C1 segment of cervical spinal cord (tissue), 14 donors: ENCODE data around the gene TIGD6.
A peak's percentile ranks its signal among the peaks of the same experiment; 100 is the strongest.
"Not testable (repeated sequence)": the region's sequence is repeated elsewhere in the genome, so short reads cannot be mapped to it uniquely, and the experiment has no call there.

Source experiments
- DNase-seq, 14 donors: peaks; one replicate each; lab custom pipeline; 2025; lab: John Stamatoyannopoulos, UW

TIGD6 gene

DNA sequence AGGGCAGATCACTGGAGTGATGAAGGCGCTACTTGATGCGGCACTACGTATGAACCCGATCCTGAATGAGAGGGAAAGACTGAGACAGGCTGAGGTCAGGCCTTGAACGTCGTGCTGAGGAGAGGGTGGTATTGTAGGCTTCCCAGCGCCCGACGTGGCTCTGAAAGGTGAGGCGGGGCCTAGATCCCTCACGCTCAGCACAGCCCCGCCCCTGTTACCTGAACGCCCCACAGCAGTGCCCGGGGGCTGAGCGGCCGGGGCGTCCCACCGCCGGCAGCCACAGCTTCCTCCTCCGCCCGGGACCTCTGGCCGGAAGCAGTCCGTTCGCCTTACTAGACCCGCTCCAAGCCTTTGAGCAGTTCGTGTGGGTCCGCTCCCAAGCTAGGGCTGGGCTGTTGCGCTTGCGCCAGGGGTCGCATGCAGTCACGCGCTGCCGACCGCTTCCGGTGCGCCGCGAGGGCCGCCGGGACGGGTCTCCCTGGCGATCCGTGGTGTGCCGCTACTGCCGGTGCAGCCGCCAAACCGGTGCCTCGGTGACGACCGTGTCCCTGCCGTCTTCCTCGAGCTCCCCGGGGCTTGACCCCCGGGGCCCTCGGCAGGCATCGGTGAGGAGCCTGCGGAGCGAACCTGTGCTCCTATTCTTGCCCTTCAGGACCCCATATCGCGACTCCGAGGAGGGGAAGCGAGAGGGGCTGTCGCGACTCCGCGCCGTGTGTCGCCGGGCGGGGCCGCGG lies at the start of gene TIGD6, which contains the start of gene HMGXB3:
TIGD6 (minus strand) TSS at position 399 of the 734 bp plus-strand sequence. CDS start 4,306 bp downstream, outside the sequence.
HMGXB3 (plus strand) TSS at position 484 of the 734 bp plus-strand sequence. CDS start 4,114 bp downstream, outside the sequence.
- peak; percentile 48 to 94 (median 90) for DNase-seq

- no peak for DNase-seq
Observed at GRCh38 chr5:150046031-150046430, 45.6 kb upstream of the TIGD6 start.

GRCh38 chr5:150045549-150045948 lies 45.1 kb upstream of the TIGD6 start:
- DNase-seq, result no peak

DNA sequence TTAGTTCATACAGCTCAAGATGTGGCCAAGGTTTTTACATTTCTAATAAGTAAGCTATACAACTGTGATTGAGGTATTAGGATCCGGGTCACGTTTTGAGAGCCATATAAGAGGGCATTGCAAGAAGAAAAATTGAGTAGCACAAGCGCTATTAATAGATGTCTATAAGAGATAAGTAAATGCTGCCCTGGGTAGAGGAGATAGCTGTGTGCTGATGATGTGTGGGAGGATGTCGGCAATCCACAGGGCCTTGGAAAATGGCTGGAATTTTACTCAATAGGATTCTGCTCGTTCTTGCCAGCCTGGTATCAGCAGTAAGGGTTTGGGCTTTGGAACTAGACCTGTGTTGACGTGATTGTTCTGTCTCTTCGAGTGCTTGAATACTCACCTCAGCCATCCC lies 44.3 kb upstream of the TIGD6 start:
- DNase-seq, result no peak

- no peak for DNase-seq
Observed at GRCh38 chr5:150044329-150044681, 43.9 kb upstream of the TIGD6 start.

DNA sequence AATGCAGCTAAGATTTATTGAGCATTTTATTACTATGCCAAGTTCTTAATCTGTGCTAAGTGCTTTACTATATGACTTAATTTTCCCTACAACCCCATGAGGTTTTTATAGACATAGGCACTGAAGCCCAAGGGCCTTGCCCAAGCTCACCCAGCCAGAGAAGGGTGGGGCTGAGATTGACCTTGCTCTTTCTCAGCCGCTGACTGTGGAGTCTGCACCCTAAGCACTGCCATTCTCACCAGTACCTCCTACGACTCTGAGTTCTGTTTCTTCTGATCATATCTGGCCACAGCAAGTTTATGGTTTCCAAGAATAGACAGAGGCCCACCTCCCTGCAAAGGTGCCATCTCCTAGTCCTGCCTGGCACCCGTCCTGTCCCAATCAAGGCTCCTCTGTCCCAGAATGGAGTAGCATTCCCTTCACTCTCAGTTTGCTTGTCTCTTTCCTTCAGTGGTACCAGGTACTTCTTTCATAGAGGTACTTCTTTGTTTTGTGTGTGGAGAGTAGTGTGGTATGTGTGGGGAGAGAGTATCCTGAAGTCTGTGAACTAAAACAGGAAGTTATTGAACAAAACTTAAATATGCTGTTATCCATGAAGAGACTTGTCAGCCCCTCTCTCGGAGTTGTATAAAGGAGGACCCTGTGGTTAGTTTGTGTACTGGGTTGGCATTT lies 43.3 kb upstream of the TIGD6 start:
- no peak for DNase-seq

DNA sequence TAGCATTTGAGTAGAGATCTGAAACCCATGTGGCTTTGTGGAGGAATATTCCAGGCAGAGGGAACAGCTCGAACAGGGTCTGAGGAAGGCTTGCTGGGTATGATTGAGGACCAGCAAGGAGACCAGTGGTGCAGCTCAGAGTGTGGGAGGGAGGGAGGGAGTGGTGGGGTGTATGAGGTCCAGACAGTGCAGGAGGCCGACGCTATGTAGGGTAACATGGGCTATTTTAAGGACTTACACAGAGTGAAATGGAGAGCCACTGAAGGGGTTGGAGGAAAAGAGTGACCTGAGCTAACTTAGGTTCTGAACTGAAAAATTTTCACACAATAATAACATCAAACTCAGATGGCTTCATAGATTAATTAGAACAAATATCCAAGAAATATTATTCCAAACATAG lies 42.0 kb upstream of the TIGD6 start:
- DNase-seq, result no peak

DNA sequence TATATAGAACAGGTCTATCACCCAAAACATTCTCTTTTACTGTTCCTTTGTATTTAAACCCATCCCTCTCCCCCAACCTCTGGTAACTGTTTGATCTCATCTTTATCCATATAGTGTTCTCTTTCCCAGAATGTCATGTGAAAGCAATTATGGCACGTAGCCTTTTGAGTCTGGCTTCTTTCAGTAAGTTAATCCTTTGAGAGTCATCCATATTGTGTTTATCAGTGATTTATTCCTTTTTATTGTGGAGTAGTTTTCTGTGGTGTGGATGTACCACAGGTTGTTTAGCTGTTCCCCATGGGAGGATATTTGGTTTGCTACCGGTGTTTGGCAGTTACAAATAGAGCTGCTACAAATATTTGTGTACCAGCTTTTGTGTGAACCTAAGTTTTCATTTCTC lies 38.1 kb upstream of the TIGD6 start:
- DNase-seq, result no peak

- no peak for DNase-seq
Observed at GRCh38 chr5:150036513-150036912, 36.1 kb upstream of the TIGD6 start.

DNA sequence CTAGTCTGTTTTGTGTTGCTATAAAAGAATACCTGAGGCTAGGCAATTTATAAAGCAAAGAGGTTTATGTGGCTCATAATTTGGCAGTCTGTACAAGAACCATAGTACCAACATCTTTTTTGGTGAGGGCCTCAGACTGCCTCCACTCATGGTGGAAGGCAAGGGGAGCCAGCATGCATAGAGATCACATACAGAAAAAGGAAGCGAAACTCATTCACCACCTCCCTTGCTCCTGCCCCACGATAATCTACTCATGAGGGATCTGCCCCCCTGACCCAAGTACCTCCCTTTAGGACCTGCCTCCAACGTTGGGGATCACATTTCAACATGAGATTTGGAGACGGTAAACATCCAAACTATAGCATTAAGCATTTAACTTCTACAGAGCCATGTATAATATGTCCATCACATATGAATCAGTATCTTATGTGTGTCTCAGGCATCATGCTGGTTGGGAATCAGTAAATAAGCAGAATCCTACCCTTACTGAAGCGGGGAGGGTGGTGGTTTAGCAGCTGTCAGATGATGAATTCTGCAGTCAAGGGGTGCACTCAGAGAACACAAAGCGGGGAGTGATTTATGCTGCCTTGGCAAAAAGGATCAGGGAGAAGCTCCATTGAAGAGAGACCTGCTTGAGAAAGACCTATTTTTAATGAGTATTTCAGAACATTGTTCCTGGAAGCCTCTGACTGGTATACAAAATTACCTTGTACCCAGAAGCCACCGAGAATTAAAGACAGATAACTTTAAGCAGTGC lies 34.9 kb upstream of the TIGD6 start:
- DNase-seq, result no peak

- DNase-seq, result no peak
Observed at GRCh38 chr5:150034662-150035061, 34.2 kb upstream of the TIGD6 start.

DNA sequence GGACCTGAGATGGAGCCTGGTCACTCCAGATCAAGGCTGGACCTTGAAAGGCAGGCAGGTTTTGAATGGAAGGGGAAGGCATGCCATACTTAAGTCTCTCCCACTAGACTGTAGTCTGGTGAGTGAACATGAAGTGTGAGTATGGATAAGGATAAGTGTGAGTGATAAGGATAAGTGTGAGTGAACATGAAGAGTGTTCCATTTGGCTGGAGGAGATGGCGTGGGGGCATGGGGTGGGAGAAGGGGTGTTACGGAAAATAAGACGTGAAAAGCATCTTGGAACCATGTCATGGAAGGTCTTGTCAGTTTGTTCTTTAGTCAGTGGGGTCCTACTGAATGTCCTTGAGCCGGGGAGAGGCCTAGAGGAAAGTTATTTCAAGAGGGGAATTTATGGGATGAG lies 32.9 kb upstream of the TIGD6 start:
- DNase-seq, result no peak

GRCh38 chr5:150028047-150028446 lies 27.6 kb upstream of the TIGD6 start:
- not testable (repeated sequence) for DNase-seq

DNA sequence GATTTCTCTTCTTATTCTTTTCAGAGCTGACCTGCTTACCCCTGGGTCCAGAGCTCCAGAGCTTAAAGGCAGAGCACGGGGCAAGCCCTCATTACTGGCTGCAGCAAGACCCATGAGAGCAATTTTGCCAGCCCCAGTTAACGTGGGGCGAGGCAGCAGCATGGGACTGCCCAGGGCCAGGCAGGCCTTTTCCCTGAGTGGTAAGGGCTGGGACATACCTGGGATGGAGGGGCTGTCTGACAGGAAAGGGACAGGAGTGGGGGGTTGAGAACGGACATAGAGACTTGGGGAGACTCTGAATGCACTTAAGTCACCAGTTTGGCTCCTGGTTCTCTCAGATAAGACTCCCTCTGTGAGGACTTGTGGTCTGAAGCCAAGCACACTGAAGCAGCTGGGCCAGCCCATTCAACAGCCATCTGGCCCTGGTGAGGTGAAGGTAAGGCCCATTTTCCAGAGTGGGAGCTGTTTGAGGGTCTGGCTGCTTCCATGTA lies 26.3 kb upstream of the TIGD6 start:
- peak in 1 of 14 donors; percentile 4 for DNase-seq

DNA sequence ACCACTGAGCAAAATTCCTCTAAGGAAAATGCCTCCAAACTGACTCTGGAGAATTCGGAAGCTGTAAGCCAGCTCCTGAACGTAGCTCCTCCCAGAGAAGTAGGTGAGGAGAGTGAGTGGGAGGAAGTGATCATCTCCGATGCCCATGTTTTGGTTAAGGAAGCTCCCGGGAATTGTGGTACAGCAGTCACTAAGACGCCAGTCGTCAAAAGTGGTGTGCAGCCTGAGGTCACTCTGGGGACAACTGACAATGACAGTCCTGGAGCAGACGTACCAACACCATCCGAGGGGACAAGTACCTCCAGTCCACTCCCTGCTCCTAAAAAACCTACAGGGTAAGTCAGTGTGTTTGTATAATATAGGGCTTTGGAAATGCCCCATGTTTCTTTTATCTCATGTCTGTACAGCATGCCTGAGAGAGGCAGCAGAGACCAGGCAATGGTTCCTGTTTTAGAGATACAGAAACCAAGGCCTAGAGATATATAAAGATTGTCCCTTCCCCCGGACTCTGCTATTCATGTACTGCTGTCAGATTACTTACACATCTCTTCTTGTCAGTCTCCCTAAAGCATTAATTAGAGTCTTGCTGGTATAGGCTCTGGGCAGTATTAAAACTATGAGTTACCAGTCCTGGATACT lies 24.0 kb upstream of the TIGD6 start:
- no peak for DNase-seq

GRCh38 chr5:150023136-150023535 lies 22.7 kb upstream of the TIGD6 start:
- DNase-seq, result no peak

DNA sequence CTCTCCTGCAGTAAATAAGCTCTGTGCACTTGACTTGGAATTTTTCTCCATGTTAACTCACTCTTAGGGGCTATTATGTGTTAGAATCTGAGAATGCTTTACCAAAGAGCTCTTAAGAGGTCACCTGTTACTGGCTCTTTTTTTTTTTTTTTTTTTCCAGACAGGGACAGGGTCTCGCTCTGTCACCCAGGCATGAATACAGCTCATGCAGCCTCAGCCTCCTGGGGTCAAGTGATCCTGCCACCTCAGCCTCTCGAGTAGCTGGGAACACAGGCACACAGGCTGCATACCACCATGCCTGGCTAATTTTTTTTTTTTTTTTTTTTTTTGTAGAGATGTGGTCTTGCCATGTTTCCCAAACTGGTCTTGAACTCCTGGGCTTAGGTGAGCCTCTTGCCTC lies 22.2 kb upstream of the TIGD6 start:
- no peak for DNase-seq

DNA sequence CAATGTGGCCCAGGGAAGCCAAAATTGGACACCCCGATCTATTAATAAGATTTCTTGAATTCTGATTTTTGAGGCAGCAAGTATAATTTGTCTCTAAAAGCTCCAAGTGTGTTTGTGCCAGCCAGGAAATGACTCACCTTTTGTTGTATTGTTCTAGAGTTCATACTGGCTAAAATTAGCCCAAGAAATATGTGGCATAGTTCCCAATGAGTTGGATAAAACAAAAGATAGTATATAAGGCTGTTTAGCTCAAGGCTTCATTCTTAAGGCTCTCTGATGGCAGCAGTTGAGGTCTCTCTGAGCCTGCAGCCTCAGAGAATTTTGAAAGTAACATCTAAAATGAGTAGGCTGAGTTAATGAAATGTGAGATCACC lies 21.7 kb upstream of the TIGD6 start:
- peak in 1 of 14 donors; percentile 32 for DNase-seq

DNA sequence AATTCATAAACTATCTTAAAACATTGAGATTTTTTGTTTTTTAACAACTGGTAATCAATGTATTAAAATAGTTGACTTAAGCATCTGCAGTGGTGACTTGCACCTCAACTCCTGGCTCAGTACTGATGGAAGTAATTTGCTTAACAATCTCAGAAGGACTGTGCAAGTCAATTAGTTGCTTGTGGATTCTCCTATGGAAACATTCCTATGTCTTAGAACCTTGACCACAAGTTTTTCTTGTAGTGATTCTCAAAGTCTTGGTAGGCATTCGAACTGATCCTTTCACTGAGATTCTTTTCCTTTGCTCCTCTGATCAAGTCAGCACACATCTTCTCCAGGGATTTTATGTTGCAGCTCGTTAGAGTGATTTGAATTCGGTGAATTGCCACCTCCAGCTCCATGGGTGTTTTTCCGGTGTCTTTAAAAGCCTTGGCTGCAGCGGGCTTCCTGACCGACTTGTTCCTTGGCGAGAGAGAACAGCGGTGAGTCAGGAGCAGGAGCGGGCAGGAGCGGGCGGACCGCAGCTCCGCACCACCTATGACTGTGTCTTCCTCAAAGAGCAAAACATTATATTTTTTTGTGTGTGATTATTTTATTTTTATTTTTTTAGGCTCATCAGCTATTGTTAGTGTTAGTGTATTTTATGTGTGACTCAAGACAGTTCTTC lies 21.2 kb upstream of the TIGD6 start:
- peak in 1 of 14 donors; percentile 32 for DNase-seq

DNA sequence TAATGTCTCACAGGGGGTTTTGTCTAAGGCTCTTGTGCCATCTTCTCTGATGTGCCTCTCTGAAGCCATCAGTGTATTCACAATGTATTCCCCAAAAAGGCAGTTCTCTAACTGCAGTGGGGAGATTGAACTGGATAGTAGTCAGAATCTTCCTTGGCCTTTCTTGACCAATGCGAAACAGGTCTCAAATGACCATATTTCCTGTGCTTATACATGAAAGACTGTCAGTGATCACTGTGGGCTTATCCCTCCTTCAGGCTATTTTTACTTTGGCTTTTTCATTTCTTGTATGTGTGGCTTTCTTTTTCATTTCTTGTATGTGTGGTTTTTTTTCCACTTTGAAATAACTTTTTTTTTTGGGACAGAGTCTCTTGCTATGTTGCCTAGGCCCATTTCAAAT lies 19.8 kb upstream of the TIGD6 start:
- DNase-seq, result no peak
